GM23338 (cell line): ENCODE measurements around the gene METRN.

ENCODE experiments used
- CREB1 ChIP-seq: fragments of 250-450 bp; sonication (Bioruptor Pico); IDR thresholded peaks from 2 replicates; pipeline ENCODE4 v1.5.0; 2020; ENCODE audit warnings: low read depth, mild to moderate bottlenecking, moderate library complexity
- CTCF ChIP-seq, 2 experiments: fragments of 200-600 bp in 1 of 2; sonication (generic) in 1 of 2; conservative IDR thresholded peaks; 2 replicates each; pipeline versions ENCODE4 v1.5.1 to v1.6.1; 2016 to 2017; ENCODE audit warnings: antibody characterized with exemption in 2 of 2, low read depth in 2 of 2, mild to moderate bottlenecking in 2 of 2, moderate library complexity in 1 of 2
- EZH2 ChIP-seq: fragments of 200-600 bp; sonication (generic); IDR thresholded peaks from one replicate; pipeline ENCODE4 v1.8.0; 2017; ENCODE audit warnings: antibody characterized with exemption, mild to moderate bottlenecking, low read depth; ENCODE audit not compliant: unreplicated experiment
- EZH2phosphoT487 ChIP-seq: fragments of 200-600 bp; sonication (generic); IDR thresholded peaks from one replicate; pipeline ENCODE4 v1.8.1; 2018; ENCODE audit warnings: antibody characterized with exemption; ENCODE audit not compliant: unreplicated experiment
- POLR2AphosphoS5 ChIP-seq: IDR thresholded peaks from 2 replicates; pipeline ENCODE4 v1.6.1; 2016; ENCODE audit warnings: antibody characterized with exemption, low read depth
- REST ChIP-seq: IDR thresholded peaks from one replicate; pipeline ENCODE4 v1.6.1; 2018; ENCODE audit warnings: antibody characterized with exemption; ENCODE audit not compliant: unreplicated experiment

- TF ChIP-seq CTCF (conservative IDR thresholded peaks at IDR 0.05; ENCODE audit: low read depth in 2 of 2) (no peak), EZH2 (no peak), EZH2phosphoT487 (no peak), POLR2AphosphoS5 (no peak), REST (no peak), CREB1 (CRISPR knock-in tag) (no peak)
These were observed 45.1 kb downstream of the METRN start for GRCh38 chr16:760065-760464.
